DMS153 (cell line): ENCODE measurements around the gene NRN1.
A peak's percentile ranks its signal among the peaks of the same experiment; 100 is the strongest.
"Not testable (repeated sequence)": the region's sequence is repeated elsewhere in the genome, so short reads cannot be mapped to it uniquely, and the experiment has no call there.

Experiments used
- DNase-seq: peaks from one replicate; lab custom pipeline; 2025; lab: John Stamatoyannopoulos, UW

The NRN1 gene

DNA sequence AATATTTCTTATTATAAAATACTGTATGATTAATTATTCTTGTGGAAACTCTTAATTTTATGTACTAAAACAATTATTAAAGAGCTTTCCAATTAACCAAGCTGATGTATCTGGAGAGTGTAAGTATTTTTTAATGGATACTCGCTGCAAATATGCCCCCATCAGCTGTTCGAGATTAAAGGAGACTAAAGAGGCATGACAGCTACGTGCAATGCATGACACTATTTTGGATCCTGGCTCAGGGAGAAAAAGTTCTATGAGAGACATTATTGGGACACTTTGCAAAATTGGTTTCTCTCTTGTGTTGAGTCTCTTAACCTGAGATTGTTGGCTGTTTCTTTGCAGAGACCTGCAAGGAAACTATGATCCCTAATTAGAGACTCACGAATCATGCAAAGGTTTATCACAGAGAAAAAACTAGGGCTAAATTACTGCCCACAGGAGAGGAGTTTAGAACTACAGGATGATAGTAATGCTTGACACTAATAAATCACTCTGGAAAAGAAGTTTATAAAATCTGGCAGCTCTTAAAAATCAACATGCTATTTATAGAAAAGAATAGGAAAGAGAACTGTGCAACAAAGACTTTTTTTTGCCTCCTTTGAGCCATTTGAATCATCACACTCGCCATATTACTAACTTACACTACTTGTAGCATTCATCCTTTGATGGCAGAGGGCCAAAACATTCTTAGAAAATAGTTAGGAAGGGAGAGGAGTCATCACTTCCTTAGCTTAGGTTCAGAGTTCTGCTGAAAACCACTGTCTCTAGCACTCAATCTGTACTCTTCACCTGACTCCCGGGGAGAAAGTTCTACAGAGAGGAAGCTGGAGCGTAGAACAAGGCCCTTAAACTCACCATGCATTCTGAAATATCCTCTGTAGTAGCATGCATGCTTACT, 25.3 kb downstream of the NRN1 start:
- no peak for DNase-seq

DNA sequence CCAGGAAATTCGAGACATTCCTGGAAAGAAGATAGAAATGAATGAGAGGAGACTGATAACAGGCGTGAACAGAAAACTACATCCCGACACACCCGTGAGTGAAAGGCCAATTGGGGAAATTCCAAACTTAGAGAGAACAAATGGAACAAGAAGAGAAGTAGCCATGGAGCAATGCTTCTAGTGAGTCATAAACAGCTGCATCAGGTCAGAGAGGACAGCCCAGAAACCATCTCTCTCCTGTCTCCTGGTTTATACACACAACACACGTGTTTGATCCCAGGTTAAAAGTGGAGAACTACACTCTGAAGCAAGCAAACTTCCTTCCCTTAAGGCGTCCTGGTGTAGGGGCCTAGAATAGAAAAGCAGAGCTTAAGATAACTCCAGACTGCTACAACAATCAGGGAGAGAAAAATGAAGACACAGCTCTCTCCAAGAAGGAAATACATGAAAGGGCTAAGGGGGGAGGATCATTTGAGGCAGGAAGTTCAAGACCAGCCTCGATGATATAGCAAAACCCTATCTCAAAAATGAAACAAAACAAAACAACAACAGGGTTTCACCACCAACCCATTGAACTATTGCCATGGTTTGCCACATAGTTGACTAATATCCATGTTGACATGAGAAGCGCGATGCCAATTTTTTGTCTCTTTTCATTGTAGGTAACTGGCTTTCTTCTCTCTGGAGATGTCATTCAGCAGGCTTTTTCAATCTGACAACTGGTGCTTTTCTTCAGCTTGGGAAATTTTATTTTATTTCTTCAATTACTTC, 26.9 kb downstream of the NRN1 start:
- no peak for DNase-seq

DNA sequence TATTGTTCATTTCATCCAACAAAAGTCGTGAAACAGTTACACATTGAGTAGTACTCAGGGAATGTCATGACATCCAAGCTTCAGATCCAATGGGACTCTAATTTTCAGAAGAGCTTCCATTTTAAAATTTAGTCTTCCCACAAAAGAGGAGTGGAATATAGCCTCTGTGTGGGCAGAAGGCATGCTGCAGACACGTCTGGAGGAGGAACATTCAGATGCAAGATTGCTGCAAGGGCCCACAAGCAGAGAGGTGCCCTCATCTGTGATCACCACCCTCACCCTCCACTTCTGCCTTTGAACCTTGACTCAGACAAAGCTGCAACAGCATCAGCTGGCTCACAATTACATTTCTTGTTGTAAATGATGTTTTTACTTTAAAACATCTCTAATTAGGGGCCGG, 29.9 kb downstream of the NRN1 start:
- DNase-seq, result no peak

DNA sequence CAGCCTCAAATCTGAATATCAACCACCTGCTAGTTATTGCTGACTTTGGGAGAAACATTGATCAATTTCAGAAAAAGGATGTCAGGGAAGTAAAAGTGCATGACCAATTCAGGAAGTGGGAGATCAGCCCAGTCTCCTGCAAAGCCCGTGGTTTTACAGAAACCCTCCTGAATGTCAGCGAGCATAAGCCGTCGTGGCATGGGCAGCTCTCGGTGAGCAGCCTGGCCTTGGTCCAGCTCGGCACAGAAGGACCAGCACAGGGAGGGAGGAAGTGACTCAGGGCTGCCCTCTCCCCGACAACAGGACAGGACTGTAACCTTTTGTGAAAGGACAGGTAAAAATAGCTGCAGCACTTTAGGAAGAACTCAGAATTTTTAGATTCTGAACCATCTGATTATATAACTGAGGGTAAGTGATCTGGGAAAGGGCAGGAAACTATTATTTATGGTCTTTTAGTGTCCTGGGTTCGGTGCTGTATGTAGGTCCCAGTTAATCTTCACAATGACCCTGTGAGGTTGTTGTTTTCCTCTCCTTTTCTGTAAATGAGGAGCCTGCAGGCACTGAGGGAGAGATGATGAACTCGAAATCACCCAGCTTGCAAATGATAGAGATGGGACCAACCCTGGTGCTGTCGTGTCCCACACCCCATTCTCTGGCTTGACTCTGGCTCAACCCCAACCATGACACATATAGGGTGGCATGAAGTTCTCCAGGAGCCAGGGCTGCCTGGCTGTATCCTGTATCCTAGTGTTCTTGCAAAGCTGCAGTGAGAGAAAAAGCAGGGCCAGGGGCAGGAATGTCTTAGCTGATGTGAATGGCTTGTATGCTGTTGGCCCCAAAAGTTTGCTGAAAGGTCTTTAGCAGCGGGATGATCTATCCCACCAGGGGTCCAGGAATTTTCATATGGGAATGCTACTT, 37.6 kb downstream of the NRN1 start:
- DNase-seq, result peak; percentile 28

DNA sequence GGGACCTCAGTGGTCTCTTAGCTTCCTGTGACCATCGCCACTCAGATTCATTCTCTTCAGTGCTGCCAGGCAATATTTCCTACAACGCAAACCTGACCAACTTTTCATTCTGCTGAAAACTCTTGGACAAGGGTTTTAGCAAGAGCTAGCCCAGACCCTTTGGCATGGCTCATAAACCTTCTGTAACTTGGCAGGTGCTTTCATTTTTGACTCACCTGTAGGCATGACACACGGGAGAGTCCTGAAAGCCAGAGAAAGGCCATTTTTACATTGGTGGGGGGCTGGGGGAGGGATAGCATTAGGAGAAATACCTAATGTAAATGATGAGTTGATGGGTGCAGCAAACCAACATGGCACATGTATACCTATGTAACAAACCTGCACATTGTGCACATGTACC, 38.7 kb downstream of the NRN1 start:
- not testable (repeated sequence) for DNase-seq

DNA sequence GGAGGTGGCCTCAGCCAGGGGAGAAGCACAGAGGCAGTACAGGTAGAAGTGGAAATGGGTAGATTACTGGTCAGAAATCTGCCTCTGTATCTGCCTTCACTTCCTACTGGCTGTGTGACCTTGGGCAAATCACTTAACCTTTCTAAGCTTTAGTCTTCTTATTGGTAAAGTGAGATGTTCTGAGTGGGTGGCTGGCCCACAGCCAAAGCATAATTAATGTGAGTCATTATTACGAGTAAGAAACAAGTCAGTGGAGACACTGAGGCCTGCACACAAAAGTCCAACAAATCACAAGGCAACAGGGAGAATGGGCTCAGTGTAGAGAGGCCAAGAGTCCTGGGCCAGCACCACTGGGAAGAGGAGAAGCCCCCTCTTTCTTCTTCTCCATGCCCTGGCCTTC, 39.1 kb downstream of the NRN1 start:
- no peak for DNase-seq

DNA sequence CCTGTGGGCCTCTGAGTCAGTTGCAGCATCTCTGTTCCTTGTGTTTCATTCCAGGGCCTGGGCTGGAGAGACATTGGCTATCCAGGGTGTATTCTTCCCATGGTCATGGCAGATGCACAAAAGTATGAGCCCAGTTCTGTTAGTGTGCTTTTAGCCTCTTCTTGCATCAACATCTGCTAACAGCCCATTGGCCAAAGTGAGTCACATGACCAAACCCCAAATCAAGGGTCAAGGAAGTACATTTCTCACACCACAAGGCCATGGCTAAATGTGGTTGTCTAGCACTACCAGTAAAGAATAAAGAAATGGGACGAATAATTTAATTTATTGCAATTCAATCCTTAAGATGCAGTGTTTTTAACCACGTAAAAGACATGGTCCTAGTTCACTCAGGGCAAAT, 43.9 kb downstream of the NRN1 start:
- no peak for DNase-seq

DNA sequence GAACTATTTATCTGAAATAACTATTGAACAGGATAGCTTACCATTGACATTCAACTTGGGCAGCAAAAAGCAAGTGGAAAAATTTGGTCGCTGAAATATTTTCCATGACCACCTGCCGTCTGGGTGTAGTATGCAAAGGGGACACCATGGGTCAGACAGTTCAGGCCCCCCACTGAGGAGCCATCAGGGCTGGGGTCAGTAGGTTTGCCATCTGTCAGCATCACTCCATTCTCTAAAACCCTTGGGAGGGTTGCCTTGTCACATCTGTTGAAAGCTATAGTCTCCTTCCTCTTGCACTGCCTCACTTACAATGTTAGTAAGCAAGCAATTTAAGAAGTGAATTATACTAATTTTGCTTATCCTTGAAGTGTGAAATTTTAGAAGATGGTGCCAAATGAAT, 44.9 kb downstream of the NRN1 start:
- no peak for DNase-seq

DNA sequence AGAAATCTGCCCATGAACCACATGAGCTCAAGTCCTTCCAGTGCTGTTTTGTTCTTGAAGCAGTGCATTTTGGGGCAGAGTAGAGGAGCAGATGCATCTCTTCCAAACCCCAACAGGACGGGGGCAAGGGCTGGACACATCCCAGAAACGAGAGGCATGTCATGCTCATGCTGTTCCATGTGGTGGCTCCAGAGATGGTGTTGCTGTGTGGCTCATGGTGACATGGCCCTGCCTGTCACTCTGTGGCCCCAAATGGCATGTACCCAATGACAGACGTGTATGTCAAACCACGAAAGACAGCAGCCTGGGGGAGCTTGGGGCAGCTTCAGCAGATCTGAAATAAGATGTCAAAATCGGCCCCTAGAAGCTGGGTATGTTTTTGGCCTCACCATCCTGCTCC, 46.3 kb downstream of the NRN1 start:
- DNase-seq, result no peak

DNA sequence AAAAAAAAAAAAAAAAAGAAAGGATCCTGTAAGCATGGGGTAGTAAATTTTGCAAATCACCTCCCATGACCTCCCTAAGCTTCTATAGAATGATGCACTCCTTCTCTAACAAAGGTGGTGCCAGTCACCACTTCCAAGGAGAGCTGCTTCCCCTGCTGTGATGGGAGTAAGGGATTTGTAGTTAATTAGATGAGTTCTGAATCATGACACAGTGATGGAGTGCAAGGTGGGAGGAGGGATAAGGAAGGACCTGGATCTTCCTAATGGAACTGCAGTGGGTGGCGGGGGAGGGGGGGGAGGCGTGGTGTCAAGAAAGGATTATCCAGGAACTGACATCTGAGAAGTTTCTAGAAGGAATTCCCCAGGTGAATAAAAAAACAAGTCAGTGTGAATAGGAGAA, 47.8 kb downstream of the NRN1 start:
- no peak for DNase-seq

DNA sequence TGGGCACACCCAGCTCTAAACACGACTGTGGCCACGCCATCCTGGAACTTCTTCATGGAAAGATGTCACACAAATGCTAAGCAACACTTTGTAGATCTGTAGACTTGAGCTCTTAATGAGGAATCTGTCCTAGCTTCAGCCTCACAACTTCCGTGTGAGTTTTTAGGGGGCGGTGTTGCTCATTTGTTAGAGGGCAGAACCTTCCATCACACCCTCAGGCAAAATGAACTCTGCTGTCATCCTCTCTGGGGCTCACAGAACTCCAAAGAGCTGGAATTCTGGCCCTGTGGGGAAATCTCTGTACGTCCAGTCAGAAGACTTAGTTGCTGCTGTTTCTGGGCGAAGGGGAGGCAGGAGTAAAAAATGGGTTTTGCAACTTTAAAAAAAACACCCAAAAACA, 49.8 kb downstream of the NRN1 start:
- DNase-seq, result no peak

DNA sequence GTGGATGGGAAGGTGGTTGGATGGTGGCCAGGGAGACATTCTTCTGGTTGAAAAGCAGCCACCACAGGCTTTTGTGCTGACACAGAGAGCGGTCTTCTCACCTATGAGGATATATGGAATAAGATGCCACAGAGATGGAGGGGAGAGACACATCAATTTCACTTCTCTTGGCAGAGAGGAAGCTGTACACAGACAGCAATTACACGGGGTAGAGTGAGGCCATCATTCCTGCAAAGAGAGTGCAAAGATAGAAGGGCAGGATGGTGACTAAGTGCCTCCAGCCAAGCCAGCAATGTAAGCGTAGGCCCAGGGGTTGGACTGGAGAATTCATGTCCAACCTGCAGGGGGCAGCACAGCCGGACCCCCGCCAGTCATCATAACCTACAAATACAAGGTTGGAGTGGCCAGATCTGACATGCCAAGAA, 56.4 kb downstream of the NRN1 start:
- DNase-seq, result no peak
